ENCODE measurements around the gene BATF3.

BATF3 gene

DNA sequence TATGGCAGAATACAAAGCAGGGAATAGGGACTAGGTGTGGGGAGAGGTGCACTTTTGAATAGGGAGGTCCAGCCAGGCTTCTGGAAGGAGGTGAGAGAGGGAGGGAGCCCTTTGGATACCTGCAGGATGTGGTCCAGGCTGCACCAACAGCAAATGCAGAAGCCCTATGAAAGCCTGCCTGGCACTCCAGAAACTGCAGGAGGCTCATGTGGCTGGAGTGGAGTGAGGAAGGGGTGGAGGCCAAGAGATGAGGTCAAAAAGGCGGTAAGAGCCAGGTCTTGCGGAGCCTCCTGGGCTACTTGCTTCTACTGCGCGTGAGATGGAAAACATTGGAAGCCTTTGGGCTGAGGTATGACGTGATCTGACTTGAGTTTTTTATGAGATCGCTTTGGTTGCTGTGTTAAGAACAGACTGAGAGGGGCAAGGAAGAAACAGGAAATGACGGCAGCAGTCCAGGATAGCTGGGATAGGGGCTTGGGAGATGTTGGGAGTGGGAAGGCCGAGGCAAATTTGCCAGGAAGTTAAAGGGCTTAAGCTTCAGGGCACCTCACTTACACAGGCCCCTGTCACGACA, 4.4 kb upstream of the BATF3 start:
- DNase-seq: no peak

- DNase-seq: no peak
Observed at GRCh38 chr1:212702672-212703071, 3.0 kb upstream of the BATF3 start.

DNA sequence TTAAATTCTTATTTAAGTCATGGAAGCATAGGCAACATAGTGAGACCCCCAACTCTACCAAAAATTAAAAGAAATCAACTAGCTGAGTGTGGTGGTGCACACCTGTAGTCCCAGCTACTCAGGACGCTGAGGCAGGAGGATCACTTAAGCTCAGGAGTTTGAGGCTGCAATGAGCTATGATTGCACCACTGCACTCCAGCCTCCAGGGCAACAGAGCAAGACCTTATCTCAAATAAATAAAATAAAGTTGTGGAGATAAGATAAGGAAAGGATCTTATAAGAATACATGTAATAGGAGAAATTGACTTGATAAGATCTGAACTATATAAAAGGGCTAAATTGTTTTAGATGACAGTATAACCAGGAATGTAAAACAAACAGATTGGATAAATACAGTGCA, 2.3 kb upstream of the BATF3 start:
- no peak for DNase-seq

DNA sequence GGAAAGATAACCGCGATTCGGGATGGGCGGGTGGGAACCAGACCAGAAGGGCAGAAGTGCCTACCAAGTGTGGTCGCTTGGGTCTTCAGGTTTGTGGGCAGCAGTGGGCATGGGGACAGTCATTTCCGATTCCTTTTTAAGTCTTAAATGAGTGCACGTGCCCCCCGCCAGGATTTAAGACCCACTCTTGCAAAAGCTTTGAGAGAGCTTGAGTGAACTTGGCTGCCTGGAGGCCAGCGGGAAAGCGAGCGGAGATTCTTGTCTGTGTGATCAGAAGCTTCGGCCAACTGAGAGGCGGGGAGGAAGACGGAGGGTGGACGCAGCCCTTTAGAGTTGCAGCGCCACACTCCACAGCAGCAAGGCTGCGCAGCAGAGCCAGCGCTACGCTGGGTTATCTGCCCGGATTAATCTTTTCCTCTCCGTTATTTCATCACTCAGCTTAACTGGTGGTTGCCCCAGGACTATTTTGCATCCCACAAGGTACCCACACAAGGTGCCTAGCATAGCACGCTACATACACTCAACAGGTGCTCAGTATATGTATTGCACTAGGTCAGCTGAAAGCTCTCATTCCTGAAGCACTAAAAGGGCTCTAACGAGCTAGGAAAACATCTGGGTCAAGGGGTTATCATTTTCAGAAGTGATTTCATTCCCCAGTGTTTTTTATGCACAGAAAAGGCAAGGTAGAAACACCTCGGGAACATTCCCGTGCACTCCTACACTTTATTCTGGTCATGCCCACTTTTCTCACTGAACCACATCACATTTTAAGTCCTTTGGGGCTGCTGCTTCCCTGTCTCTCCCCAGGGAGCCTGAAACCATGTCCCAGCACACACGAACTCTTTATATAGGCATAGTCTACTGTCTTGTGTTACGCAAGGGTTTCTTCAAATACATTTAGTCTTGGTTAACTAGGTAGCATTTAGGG, 1.5 kb upstream of the BATF3 start:
- DNase-seq: no peak

- no peak for DNase-seq
Observed at GRCh38 chr1:212700223-212700891, 717 bp upstream of the BATF3 start.

DNA sequence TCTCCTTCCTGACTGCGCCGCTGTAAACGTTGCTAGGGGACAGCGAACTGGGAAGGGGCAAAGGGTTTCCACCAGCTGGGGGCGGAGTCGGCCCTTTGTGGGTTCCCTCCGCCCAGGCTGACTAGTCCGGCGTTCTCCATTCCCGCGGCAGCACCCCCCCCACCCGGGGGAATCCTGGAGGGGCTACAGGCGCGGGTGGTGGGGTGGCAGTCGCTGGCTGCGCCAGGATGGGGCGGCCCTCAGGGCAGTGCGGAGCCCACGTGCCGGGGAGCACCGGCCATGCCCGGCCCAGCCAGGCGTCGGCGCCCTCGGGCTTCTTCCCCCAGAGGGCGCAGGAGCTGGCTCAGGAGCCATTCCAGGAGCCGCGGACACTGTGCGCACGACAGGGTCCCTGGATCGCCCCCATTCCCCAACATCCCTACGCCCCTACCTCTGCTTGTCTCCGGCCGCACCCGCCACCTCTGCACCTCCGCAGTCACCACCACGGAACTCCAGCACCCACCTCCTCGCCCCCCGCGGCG, 476 bp downstream of the BATF3 start:
- no peak for DNase-seq

- DNase-seq: no peak
Observed at GRCh38 chr1:212698467-212699103, 1.1 kb downstream of the BATF3 start.

DNA sequence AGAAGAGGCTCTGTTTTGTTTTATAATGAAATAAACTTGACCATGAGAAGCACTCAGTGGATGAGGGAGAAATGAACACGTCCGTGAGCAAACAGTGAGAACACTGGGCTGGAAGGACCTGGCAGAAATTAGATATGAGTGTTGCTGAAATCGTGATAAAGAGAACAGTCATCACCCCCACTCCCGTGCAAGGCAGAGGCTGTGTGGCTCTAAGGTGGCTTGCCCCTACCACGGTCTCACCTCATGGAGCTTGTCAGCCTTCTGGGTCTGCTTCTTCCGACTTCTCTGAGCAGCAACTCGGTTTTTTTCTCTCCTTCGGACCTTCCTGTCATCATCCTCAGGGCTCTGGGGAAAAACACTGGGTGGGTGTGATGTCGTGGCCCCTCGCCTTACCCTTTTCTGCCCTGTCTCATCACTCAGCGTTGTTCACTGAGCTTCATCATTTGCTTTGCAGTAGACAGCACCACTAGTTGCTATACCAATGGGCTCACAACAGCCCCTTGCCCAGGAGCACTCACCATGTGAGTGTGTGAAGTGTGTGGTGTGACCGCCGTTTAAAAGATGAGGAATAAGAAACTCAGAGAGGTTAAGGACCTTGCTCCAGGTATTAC, 2.8 kb downstream of the BATF3 start:
- DNase-seq: no peak

GRCh38 chr1:212692774-212693644, 6.6 kb downstream of the BATF3 start:
- no peak for DNase-seq

DNA sequence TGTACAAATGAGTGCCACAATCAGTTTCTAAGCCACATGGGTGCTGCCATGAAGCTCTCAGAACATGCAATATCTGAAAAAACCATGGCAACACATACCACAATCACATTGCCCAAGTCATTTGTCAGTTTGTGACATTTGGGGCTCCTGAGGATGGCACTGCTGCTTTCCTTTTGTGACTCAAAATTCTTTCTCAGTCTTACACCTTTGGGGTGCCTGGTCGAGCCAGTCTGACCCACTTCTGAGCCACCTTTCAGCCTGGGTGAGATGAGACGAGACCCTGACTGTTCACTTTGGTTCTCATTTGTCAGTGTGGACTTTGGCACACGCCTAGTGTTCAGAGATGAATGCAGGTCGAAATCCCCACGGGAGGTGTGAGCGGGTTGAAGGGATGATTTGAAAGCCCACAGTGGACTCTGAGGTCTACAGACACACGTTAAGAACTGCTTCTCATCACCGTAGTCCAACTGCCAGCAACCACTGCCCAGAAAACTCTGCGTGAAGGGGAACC, 8.0 kb downstream of the BATF3 start:
- no peak for DNase-seq

DNA sequence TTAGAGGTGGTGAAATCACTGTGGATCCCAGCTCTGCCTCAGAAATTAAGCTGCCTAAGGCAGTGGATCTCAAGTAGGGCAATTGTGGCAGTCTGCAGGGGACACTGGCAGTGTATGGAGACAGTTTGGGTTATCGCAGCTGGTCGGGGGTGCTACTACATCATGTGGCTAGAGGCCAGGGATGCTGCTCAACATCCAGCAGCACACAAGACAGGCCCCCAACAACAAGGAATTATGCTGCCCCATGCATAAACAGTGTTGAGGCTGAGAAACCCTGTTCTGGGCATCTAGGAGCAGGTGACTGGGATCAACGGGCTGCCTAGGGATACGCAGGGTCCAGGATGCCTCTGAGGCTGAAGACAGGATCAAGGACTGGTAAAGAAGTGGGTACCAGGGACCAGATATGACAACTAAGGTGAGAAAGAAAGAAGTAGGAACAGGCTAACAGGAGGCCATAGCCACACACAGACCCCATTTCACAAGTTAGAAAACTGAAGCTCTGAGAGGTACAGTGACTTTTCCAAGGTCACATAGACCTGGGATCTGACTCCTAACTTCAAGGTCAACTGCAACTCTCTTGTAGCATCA, 8.7 kb downstream of the BATF3 start:
- no peak for DNase-seq

DNA sequence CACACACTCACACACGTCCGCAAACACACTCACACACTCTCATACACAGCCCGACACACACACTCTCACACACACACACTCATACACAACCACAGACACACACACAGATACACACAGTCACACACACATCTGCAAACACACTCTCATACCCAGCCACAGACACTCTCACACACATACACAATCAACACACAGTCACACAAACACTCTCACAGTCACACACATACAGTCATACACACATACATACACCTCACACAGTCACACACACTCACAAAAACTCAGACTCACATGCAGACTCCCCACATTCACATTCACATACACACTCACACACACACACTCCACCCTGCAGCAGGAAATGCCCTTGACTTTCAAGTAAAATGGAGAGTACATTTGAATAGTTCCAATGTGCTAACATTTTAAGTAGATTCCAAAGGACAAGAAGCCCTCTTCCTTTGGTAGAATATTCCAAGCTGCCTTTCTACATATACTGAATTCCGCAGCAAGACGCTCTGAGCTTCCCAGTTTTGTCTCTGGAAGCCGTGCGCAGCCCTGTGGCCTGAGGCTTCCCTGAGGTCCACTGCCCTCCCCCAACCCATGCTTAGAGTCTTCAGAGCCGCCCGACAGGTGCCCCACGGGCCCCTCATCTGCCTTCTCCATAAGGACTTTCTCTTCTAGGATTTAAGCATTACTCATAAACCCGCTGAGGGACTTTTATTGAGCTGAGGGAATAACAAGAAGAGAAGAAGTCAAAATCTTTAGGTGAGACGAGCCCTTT, 9.7 kb downstream of the BATF3 start:
- no peak for DNase-seq

DNA sequence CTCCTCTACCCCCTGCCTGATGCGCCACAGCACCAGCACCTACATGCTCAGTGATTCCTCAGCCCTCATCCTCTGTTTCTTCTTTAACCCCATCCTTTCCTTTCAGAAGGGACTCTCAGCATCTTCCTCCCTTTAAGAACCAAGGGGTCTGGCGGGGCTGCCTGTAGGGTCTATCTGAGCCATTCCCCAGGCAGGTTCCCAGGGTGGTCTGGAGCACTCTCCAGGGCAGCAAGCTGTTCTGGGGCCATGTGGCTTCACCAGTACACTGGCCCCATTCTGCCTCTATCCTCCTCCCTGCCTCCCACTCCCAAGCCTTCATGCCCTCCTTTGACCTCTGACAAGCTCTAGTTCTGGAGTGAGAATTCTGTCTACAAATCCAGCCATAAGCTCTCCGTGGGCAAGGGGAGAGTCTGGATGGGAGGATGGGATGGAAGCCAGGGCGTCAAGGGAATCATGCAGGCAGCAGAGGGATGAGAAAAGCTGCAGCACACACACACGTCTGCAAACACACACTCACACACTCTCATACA, 10.4 kb downstream of the BATF3 start:
- no peak for DNase-seq

GRCh38 chr1:212688341-212689047, 11.1 kb downstream of the BATF3 start:
- DNase-seq: no peak

DNA sequence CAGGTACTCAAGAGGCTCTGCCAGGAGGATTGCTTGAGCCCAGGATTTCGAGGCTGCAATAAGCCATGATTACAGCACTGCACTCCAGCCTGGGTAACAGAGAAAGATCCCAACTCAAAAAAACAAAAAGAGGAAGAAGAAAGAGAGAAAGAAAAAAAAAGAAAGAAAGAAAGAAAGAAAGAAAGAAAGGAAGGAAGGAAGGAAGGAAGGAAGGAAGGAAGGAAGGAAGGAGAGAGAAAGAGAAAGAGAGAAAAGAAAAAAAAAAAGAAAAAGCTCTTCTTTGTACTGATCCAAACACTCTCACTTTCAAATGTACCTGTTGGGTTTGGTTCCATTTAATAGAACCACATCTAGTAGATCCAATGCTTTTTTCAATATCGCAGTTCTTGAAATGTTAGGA, 11.8 kb downstream of the BATF3 start:
- no peak for DNase-seq

GRCh38 chr1:212686591-212686990, 13.0 kb downstream of the BATF3 start:
- DNase-seq: no peak

- DNase-seq: no peak
Observed at GRCh38 chr1:212686069-212686468, 13.6 kb downstream of the BATF3 start.

DNA sequence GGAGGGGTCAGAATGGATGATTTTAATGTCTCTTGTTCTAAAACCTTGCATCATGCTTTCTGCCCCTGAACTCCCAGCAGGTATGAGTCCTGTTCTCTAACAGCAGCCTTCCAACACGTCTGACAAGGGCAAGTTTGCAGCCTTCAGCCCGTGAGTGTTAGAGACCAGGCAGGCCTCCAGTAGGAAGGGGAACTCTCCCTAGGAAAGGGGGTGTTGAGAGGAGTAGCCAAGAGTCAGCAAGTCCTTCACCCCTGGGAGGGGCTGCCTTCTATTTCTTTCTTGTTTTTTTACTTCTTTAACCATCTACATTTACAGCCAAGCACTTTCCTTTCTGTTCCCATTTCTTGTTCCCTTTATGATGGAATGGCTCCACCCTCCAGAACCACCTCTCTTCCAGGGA, 14.2 kb downstream of the BATF3 start:
- DNase-seq: no peak

GRCh38 chr1:212684521-212685090, 15.0 kb downstream of the BATF3 start:
- DNase-seq: no peak
